MM.1S (cell line): ENCODE measurements around the gene POLE.

Source experiments
- DNase-seq: peaks from one replicate; pipeline ENCODE4 v3.0.0-alpha.2; 2015
- H2AFZ ChIP-seq: fragments of 300-600 bp; sonication (generic); 2 replicates; pipeline ENCODE4 v1.6.0; 2016; ENCODE audit warnings: antibody characterized with exemption, low read length
- H3F3A ChIP-seq: fragments of 300-600 bp; sonication (generic); 2 replicates; pipeline ENCODE4 v1.6.1; 2016; ENCODE audit warnings: mild to moderate bottlenecking, antibody characterized with exemption, low read length, moderate library complexity, mixed read lengths; ENCODE audit not compliant: insufficient read depth
- H3K27ac ChIP-seq: fragments of 300-600 bp; sonication (generic); 2 replicates; pipeline ENCODE4 v1.5.1; 2016; ENCODE audit warnings: mild to moderate bottlenecking, low read length
- H3K27me3 ChIP-seq: fragments of 300-600 bp; sonication (generic); replicated peaks from 2 replicates; pipeline ENCODE4 v1.6.0; 2016; ENCODE audit warnings: low read length; ENCODE audit not compliant: insufficient read depth
- H3K36me3 ChIP-seq: fragments of 300-600 bp; sonication (generic); replicated peaks from 2 replicates; pipeline ENCODE4 v1.6.1; 2016; ENCODE audit warnings: mild to moderate bottlenecking, low read length, mixed read lengths; ENCODE audit not compliant: insufficient read depth
- H3K4me1 ChIP-seq: fragments of 300-600 bp; sonication (generic); 2 replicates; pipeline ENCODE4 v1.6.1; 2016; ENCODE audit warnings: low read length, mixed read lengths
- H3K4me2 ChIP-seq: fragments of 300-600 bp; sonication (generic); 2 replicates; pipeline ENCODE4 v1.6.0; 2016; ENCODE audit warnings: low read depth, low read length
- H3K4me3 ChIP-seq: fragments of 300-600 bp; sonication (generic); 2 replicates; pipeline ENCODE4 v1.5.1; 2016; ENCODE audit warnings: low read length, mixed read lengths
- H3K79me2 ChIP-seq: fragments of 300-600 bp; sonication (generic); 2 replicates; pipeline ENCODE4 v1.6.1; 2016; ENCODE audit warnings: mixed run types, low read length, mixed read lengths
- H3K9ac ChIP-seq: fragments of 300-600 bp; sonication (generic); 2 replicates; pipeline ENCODE4 v1.6.1; 2016; ENCODE audit warnings: low read length, mixed read lengths
- H3K9me2 ChIP-seq: fragments of 300-600 bp; sonication (generic); replicated peaks from 2 replicates; pipeline ENCODE4 v1.6.1; 2016; ENCODE audit warnings: mild to moderate bottlenecking, low read length, mixed read lengths; ENCODE audit not compliant: insufficient read depth
- H3K9me3 ChIP-seq: fragments of 300-600 bp; sonication (generic); replicated peaks from 2 replicates; pipeline ENCODE4 v1.6.1; 2016; ENCODE audit warnings: mild to moderate bottlenecking, low read length, mixed read lengths; ENCODE audit not compliant: insufficient read depth
- H4K20me1 ChIP-seq: fragments of 300-600 bp; sonication (generic); 2 replicates; pipeline ENCODE4 v1.6.1; 2016; ENCODE audit warnings: mild to moderate bottlenecking, low read length, moderate library complexity, mixed read lengths; ENCODE audit not compliant: insufficient read depth
- CTCF ChIP-seq: fragments of 300-600 bp; sonication (generic); IDR thresholded peaks from 2 replicates; pipeline ENCODE4 v1.5.1; 2016; ENCODE audit warnings: antibody characterized with exemption, low read length, mixed read lengths
- EZH2 ChIP-seq: fragments of 300-600 bp; sonication (generic); optimal IDR thresholded peaks from 2 replicates; pipeline ENCODE3; 2017; ENCODE audit warnings: low read depth, mild to moderate bottlenecking, antibody characterized with exemption, low read length, mixed read lengths
- EZH2phosphoT487 ChIP-seq: fragments of 300-600 bp; sonication (generic); IDR thresholded peaks from 2 replicates; pipeline ENCODE4 v1.6.1; 2018; ENCODE audit warnings: antibody characterized with exemption, low read length

The POLE gene

GRCh38 chr12:132710405-132711079 is 23.4 kb upstream of the POLE start, which contains the start of gene PGAM5:
PGAM5 (plus strand) TSS chr12:132710842; CDS start chr12:132710877, 35 bp downstream.
- Histone ChIP-seq H3K27me3 (no peaks in the 10 kb centered on the region), H3F3A (no peaks in the 10 kb centered on the region), H3K27ac (peak within 1 kb of the TSS; percentile 30; the same call in 1 of the 2 replicates), H3K4me2 (peak within 1 kb of the TSS; percentile 59; the same call in 1 of the 2 replicates), H3K4me1 (no peaks in the 10 kb centered on the region), H3K9me2 (no peaks in the 10 kb centered on the region), H2AFZ (peak within 1 kb of the TSS; percentile 56), H3K79me2 (peaks cover 35% of the 10 kb centered on the region), H3K4me3 (peak within 1 kb of the TSS; percentile 75), H3K9me3 (no peaks in the 10 kb centered on the region), H3K36me3 (no peaks in the 10 kb centered on the region; the same call in 1 of the 2 replicates), H4K20me1 (no peaks in the 10 kb centered on the region), H3K9ac (peak within 1 kb of the TSS; percentile 70)
- no peak for TF ChIP-seq EZH2phosphoT487
- no peak for TF ChIP-seq EZH2
- no peak for TF ChIP-seq CTCF
- peak; percentile 77 for DNase-seq

- peak overlapping the region; percentile 30; the same call in 1 of the 2 replicates for H3K27ac ChIP-seq
- DNase-seq, result no peak
Observed at GRCh38 chr12:132710043-132710404, 22.9 kb upstream of the POLE start.

DNA sequence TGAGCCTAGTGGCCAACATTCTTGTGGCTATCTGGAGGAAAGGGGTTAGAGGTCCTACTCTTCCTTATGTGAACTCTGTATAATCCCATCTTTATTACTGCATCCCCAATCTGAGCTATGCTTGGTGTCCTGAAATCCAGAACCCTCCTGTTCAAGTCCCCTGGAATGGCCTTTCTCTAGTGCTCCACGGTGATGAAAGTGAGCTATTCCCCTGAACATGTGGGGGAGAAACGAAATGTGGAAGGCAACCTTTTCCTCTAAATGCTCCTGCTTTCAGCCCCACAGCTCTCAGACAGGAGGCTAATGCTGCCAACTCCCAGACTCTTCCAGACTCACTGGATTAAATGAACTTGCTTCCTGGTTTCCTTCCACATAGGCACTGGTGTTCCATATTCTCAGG is 21.0 kb upstream of the POLE start:
- Histone ChIP-seq H3K27me3 (no peaks in the 10 kb centered on the region), H4K20me1 (no peaks in the 10 kb centered on the region), H2AFZ (no peak overlapping the region), H3K27ac (no peak overlapping the region), H3F3A (no peaks in the 10 kb centered on the region), H3K9me3 (no peaks in the 10 kb centered on the region), H3K36me3 (no peaks in the 10 kb centered on the region), H3K4me3 (no peak overlapping the region), H3K79me2 (peaks cover 21% of the 10 kb centered on the region), H3K4me1 (no peaks in the 10 kb centered on the region), H3K9ac (no peak overlapping the region), H3K9me2 (no peaks in the 10 kb centered on the region), H3K4me2 (no peak overlapping the region)
- no peak for DNase-seq
- no peak for TF ChIP-seq CTCF
- TF ChIP-seq EZH2, result no peak
- TF ChIP-seq EZH2phosphoT487, result no peak

More at GRCh38 chr12:132710043-132710404, 22.9 kb upstream of the POLE start:
- H3K4me3 ChIP-seq, result peak overlapping the region; percentile 64
- H3K9me3 ChIP-seq, result no peaks in the 10 kb centered on the region
- peak overlapping the region; percentile 59; the same call in 1 of the 2 replicates for H3K4me2 ChIP-seq
- no peaks in the 10 kb centered on the region; the same call in 1 of the 2 replicates for H3K36me3 ChIP-seq
- no peaks in the 10 kb centered on the region for H3F3A ChIP-seq
- no peaks in the 10 kb centered on the region for H3K9me2 ChIP-seq
- H3K27me3 ChIP-seq, result no peaks in the 10 kb centered on the region
- TF ChIP-seq EZH2 (no peak), CTCF (no peak), EZH2phosphoT487 (no peak)
- H3K79me2 ChIP-seq, result peaks cover 35% of the 10 kb centered on the region
- H2AFZ ChIP-seq, result peak overlapping the region; percentile 56
- no peaks in the 10 kb centered on the region for H3K4me1 ChIP-seq
- peak overlapping the region; percentile 30; the same call in 1 of the 2 replicates for H3K9ac ChIP-seq
- no peaks in the 10 kb centered on the region for H4K20me1 ChIP-seq
